GM23248 (cell line): ENCODE data around the gene TMEM132C. TPM values are rescaled to one million over a fixed set of nuclear protein-coding genes. Genes with fewer than 3 reads are reported as not detected.

Source experiments
- DNase-seq: peaks from one replicate; pipeline ENCODE4 v3.0.0-alpha.2; 2015
- H2AFZ ChIP-seq: fragments of 200-600 bp; sonication (generic); 2 replicates; pipeline ENCODE4 v1.6.1; 2016; ENCODE audit warnings: antibody characterized with exemption
- H3F3A ChIP-seq: fragments of 200-600 bp; sonication (generic); 2 replicates; pipeline ENCODE4 v1.6.1; 2016; ENCODE audit warnings: mild to moderate bottlenecking, antibody characterized with exemption, mixed run types; ENCODE audit not compliant: insufficient read depth
- H3K27ac ChIP-seq: fragments of 200-600 bp; sonication (generic); 2 replicates; pipeline ENCODE4 v1.5.1; 2016; ENCODE audit warnings: mild to moderate bottlenecking
- H3K27me3 ChIP-seq: fragments of 200-600 bp; sonication (generic); replicated peaks from 2 replicates; pipeline ENCODE4 v1.6.1; 2016; ENCODE audit warnings: mild to moderate bottlenecking; ENCODE audit not compliant: insufficient read depth
- H3K36me3 ChIP-seq: fragments of 200-600 bp; sonication (generic); 2 replicates; pipeline ENCODE4 v1.6.1; 2016; ENCODE audit warnings: low read depth, mild to moderate bottlenecking
- H3K4me1 ChIP-seq: fragments of 200-600 bp; sonication (generic); 2 replicates; pipeline ENCODE4 v1.6.1; 2016; ENCODE audit warnings: mild to moderate bottlenecking; ENCODE audit not compliant: insufficient read depth
- H3K4me2 ChIP-seq: fragments of 200-600 bp; sonication (generic); one replicate; pipeline ENCODE4 v1.6.1; 2016; ENCODE audit warnings: mild to moderate bottlenecking; ENCODE audit not compliant: unreplicated experiment
- H3K4me3 ChIP-seq: fragments of 200-600 bp; sonication (generic); 2 replicates; pipeline ENCODE4 v1.5.1; 2016; ENCODE audit warnings: mild to moderate bottlenecking
- H3K79me2 ChIP-seq: fragments of 200-600 bp; sonication (generic); 2 replicates; pipeline ENCODE4 v1.6.1; 2016; ENCODE audit warnings: mild to moderate bottlenecking; ENCODE audit not compliant: insufficient read depth
- H3K9ac ChIP-seq: fragments of 200-600 bp; sonication (generic); 2 replicates; pipeline ENCODE4 v1.6.1; 2016; ENCODE audit warnings: mild to moderate bottlenecking
- H3K9me2 ChIP-seq: fragments of 200-600 bp; sonication (generic); 2 replicates; pipeline ENCODE4 v1.6.1; 2016; ENCODE audit warnings: mixed run types, mild to moderate bottlenecking, moderate library complexity; ENCODE audit not compliant: insufficient read depth
- H3K9me3 ChIP-seq: fragments of 200-600 bp; sonication (generic); one replicate; pipeline ENCODE4 v1.6.1; 2017; ENCODE audit warnings: low read depth
- H4K20me1 ChIP-seq: fragments of 200-600 bp; sonication (generic); 2 replicates; pipeline ENCODE4 v1.6.0; 2016; ENCODE audit not compliant: insufficient read depth
- EZH2 ChIP-seq: fragments of 200-600 bp; sonication (generic); IDR thresholded peaks from 2 replicates; pipeline ENCODE4 v1.6.1; 2018; ENCODE audit warnings: antibody characterized with exemption, mild to moderate bottlenecking; ENCODE audit not compliant: insufficient read depth, poor library complexity, severe bottlenecking
- EZH2phosphoT487 ChIP-seq: fragments of 200-600 bp; sonication (generic); IDR thresholded peaks from 2 replicates; pipeline ENCODE4 v1.6.1; 2018; ENCODE audit warnings: antibody characterized with exemption, moderate library complexity, mild to moderate bottlenecking, low read depth; ENCODE audit not compliant: insufficient read depth
- WGBS, 2 experiments: methylation state at CpG; one replicate each; pipeline ENCODE4 v1.1.6; 2015 to 2017; ENCODE audit warnings: low lambda C conversion rate in 2 of 2, low coverage in 1 of 2; ENCODE audit errors: missing lambda C conversion rate in 2 of 2; 5-methylcytosine and 5-hydroxymethylcytosine counted together
- in situ Hi-C: fragments of 300-500 bp; cut with MboI; formaldehyde crosslinking; loops from 2 replicates; pipeline ENCODE4 v1.15.0; 2020
- polyA plus RNA-seq: library from polyadenylated mRNA; unstranded; fragments of >200 nt; fragmentation: Nextera tagmentation; extraction: Ambion mirVana; gene quantifications from 2 replicates; pipeline ENCODE4 v1.2.1, GENCODE V29; 2016
- total RNA-seq: library from RNA; depleted of rRNA; stranded (reverse); fragments of >200 nt; shearing (Covaris generic); gene quantifications from 2 replicates; pipeline ENCODE4 v1.2.3, GENCODE V29; 2014

The TMEM132C gene
- total and polyA plus RNA-seq, 2 experiments from 2014 or later, result not detected

GRCh38 chr12:128258866-128259555 lies 8.0 kb upstream of the TMEM132C start:
- no peak overlapping the region for H3K4me2 ChIP-seq
- 25 to 28% methylated on average over 9 of the region's 9 CpGs for WGBS, 2 experiments
- H3K4me3 ChIP-seq, result no peak overlapping the region
- no peak for DNase-seq
- in situ Hi-C loops, result no loop called here
- H2AFZ ChIP-seq, result no peak overlapping the region
- H3F3A ChIP-seq, result no peaks in the 10 kb centered on the region
- no peak overlapping the region for H3K27ac ChIP-seq
- H3K4me1 ChIP-seq, result no peaks in the 10 kb centered on the region
- no peak for TF ChIP-seq EZH2phosphoT487
- TF ChIP-seq EZH2, result no peak
- H4K20me1 ChIP-seq, result no peaks in the 10 kb centered on the region
- no peaks in the 10 kb centered on the region for H3K9me3 ChIP-seq
- H3K9ac ChIP-seq, result no peak overlapping the region
- no peaks in the 10 kb centered on the region for H3K27me3 ChIP-seq
- H3K9me2 ChIP-seq, result no peaks in the 10 kb centered on the region
- H3K79me2 ChIP-seq, result no peaks in the 10 kb centered on the region
- H3K36me3 ChIP-seq, result no peaks in the 10 kb centered on the region

GRCh38 chr12:128259556-128260070 lies 7.4 kb upstream of the TMEM132C start:
- Histone ChIP-seq H3K4me2 (no peak overlapping the region), H3K9ac (no peak overlapping the region), H3K4me1 (no peaks in the 10 kb centered on the region), H3K36me3 (no peaks in the 10 kb centered on the region), H2AFZ (no peak overlapping the region), H4K20me1 (no peaks in the 10 kb centered on the region), H3F3A (no peaks in the 10 kb centered on the region), H3K79me2 (no peaks in the 10 kb centered on the region), H3K27ac (no peak overlapping the region), H3K9me3 (no peaks in the 10 kb centered on the region), H3K27me3 (no peaks in the 10 kb centered on the region), H3K4me3 (no peak overlapping the region), H3K9me2 (no peaks in the 10 kb centered on the region)
- peak; percentile 50 for DNase-seq
- 0 to 3% methylated on average over 5 of the region's 5 CpGs for WGBS, 2 experiments
- in situ Hi-C loops, result no loop called here
- TF ChIP-seq EZH2, result no peak
- TF ChIP-seq EZH2phosphoT487, result no peak

GRCh38 chr12:128261757-128262156 lies 5.2 kb upstream of the TMEM132C start:
- in situ Hi-C loops, result no loop called here
- TF ChIP-seq EZH2, result no peak

GRCh38 chr12:128265566-128265965 lies 1.4 kb upstream of the TMEM132C start:
- in situ Hi-C loops, result no loop called here
- WGBS, 2 experiments, result 22 to 24% methylated on average over 7 of the region's 7 CpGs

More at GRCh38 chr12:128261757-128262156, 5.2 kb upstream of the TMEM132C start:
- no peak for DNase-seq
- no peaks in the 10 kb centered on the region for H3K79me2 ChIP-seq
- no peaks in the 10 kb centered on the region for H3K9me3 ChIP-seq
- H3K27ac ChIP-seq, result no peak overlapping the region
- no peaks in the 10 kb centered on the region for H3K9me2 ChIP-seq
- H2AFZ ChIP-seq, result no peak overlapping the region
- H3K4me2 ChIP-seq, result no peak overlapping the region
- no peaks in the 10 kb centered on the region for H4K20me1 ChIP-seq
- no peak overlapping the region for H3K4me3 ChIP-seq
- no peaks in the 10 kb centered on the region for H3F3A ChIP-seq
- H3K27me3 ChIP-seq, result no peaks in the 10 kb centered on the region
- 31 to 43% methylated on average over 3 of the region's 3 CpGs for WGBS, 2 experiments
- H3K9ac ChIP-seq, result no peak overlapping the region
- no peaks in the 10 kb centered on the region for H3K4me1 ChIP-seq
- H3K36me3 ChIP-seq, result no peaks in the 10 kb centered on the region

More at GRCh38 chr12:128265566-128265965, 1.4 kb upstream of the TMEM132C start:
- Histone ChIP-seq H3K4me3 (no peak overlapping the region), H3K9me3 (no peaks in the 10 kb centered on the region), H4K20me1 (no peaks in the 10 kb centered on the region), H2AFZ (no peak overlapping the region), H3K4me1 (no peaks in the 10 kb centered on the region), H3K9me2 (no peaks in the 10 kb centered on the region), H3K27ac (no peak overlapping the region), H3F3A (no peaks in the 10 kb centered on the region), H3K4me2 (no peak overlapping the region), H3K36me3 (no peaks in the 10 kb centered on the region), H3K9ac (no peak overlapping the region), H3K79me2 (no peaks in the 10 kb centered on the region), H3K27me3 (no peaks in the 10 kb centered on the region)
- DNase-seq, result no peak
- no peak for TF ChIP-seq EZH2
- TF ChIP-seq EZH2phosphoT487, result no peak
